OCI-LY3 (cell line): Measurements from ENCODE around the gene CACNA2D3.

Experiments used
- H2AFZ ChIP-seq: fragments of 200-600, 300-600 bp; shearing (Covaris generic); 2 replicates; pipeline ENCODE4 v1.6.0; 2014; ENCODE audit warnings: antibody characterized with exemption, low read depth, low read length
- H3K27ac ChIP-seq: fragments of 200-600, 300-600 bp; sonication (generic); 2 replicates; pipeline ENCODE4 v1.5.1; 2014; ENCODE audit warnings: mild to moderate bottlenecking, low read length, moderate library complexity, mixed read lengths
- H3K27me3 ChIP-seq: fragments of 200-600, 300-600 bp; sonication (generic); 2 replicates; pipeline ENCODE4 v1.6.1; 2014; ENCODE audit warnings: low read depth, low read length, mixed read lengths
- H3K36me3 ChIP-seq: fragments of 200-600, 300-600 bp; sonication (generic); replicated peaks from 2 replicates; pipeline ENCODE3; 2014; ENCODE audit warnings: low read depth, low read length, mixed read lengths
- H3K4me1 ChIP-seq: fragments of 300-600, 200-600 bp; sonication (generic); 2 replicates; pipeline ENCODE4 v1.6.1; 2014; ENCODE audit warnings: low read length, mixed read lengths
- H3K4me2 ChIP-seq: fragments of 200-600, 300-600 bp; sonication (generic); 2 replicates; pipeline ENCODE4 v1.6.1; 2014; ENCODE audit warnings: low read length, mixed read lengths
- H3K4me3 ChIP-seq: fragments of 300-600, 200-600 bp; sonication (generic); 2 replicates; pipeline ENCODE4 v1.5.1; 2014; ENCODE audit warnings: antibody characterized with exemption, mild to moderate bottlenecking, low read length, moderate library complexity
- H3K79me2 ChIP-seq: fragments of 300-600, 200-600 bp; shearing (Covaris generic); 2 replicates; pipeline ENCODE4 v1.6.1; 2014; ENCODE audit warnings: mild to moderate bottlenecking, low read length, mixed read lengths
- H3K9ac ChIP-seq: fragments of 300-600, 200-600 bp; shearing (Covaris generic); 2 replicates; pipeline ENCODE4 v1.6.0; 2014; ENCODE audit warnings: mild to moderate bottlenecking, low read length, moderate library complexity
- H3K9me3 ChIP-seq: fragments of 200-600, 300-600 bp; shearing (Covaris generic); 2 replicates; pipeline ENCODE4 v1.6.1; 2014; ENCODE audit warnings: low read length, mixed read lengths; ENCODE audit not compliant: insufficient read depth
- H4K20me1 ChIP-seq: fragments of 200-600, 300-600 bp; sonication (generic); 2 replicates; pipeline ENCODE4 v1.6.1; 2016; ENCODE audit warnings: low read length, mixed read lengths; ENCODE audit not compliant: insufficient read depth
- CTCF ChIP-seq: fragments of 200-600, 300-600 bp; sonication (generic); IDR thresholded peaks from 2 replicates; pipeline ENCODE4 v1.5.1; 2014; ENCODE audit warnings: antibody characterized with exemption, low read length, low read depth
- EZH2phosphoT487 ChIP-seq: fragments of 200-600 bp; shearing (Covaris generic); IDR thresholded peaks from 2 replicates; pipeline ENCODE4 v1.6.1; 2018; ENCODE audit warnings: antibody characterized with exemption, mixed run types, low read depth

The CACNA2D3 gene

GRCh38 chr3:54122324-54123002 is at the start of gene CACNA2D3:
Gene CACNA2D3, plus strand, starts transcription at chr3:54122552.
- Histone ChIP-seq H2AFZ (peak within 1 kb of the TSS; percentile 86), H3K4me3 (peak within 1 kb of the TSS; percentile 79), H4K20me1 (no peaks in the 10 kb centered on the region), H3K79me2 (no peaks in the 10 kb centered on the region), H3K4me2 (peak within 1 kb of the TSS; percentile 93), H3K36me3 (no peaks in the 10 kb centered on the region), H3K27ac (no peak within 1 kb of the TSS), H3K27me3 (peaks cover 67% of the 10 kb centered on the region), H3K9ac (peak within 1 kb of the TSS; percentile 46), H3K4me1 (peaks cover 6% of the 10 kb centered on the region; the same call in 1 of the 2 replicates), H3K9me3 (no peaks in the 10 kb centered on the region)
- TF ChIP-seq EZH2phosphoT487 (no peak), CTCF (no peak)

- H4K20me1 ChIP-seq: no peaks in the 10 kb centered on the region
- H3K4me1 ChIP-seq: peaks cover 9% of the 10 kb centered on the region
- H2AFZ ChIP-seq: no peak overlapping the region
- H3K9ac ChIP-seq: no peak overlapping the region
- H3K9me3 ChIP-seq: no peaks in the 10 kb centered on the region
- peaks cover 30% of the 10 kb centered on the region for H3K27me3 ChIP-seq
- no peak overlapping the region for H3K4me3 ChIP-seq
- no peak overlapping the region for H3K27ac ChIP-seq
- H3K79me2 ChIP-seq: no peaks in the 10 kb centered on the region
- TF ChIP-seq CTCF (no peak), EZH2phosphoT487 (no peak)
- no peak overlapping the region for H3K4me2 ChIP-seq
- H3K36me3 ChIP-seq: no peaks in the 10 kb centered on the region
Measured at GRCh38 chr3:54073386-54073785, 49.0 kb upstream of the CACNA2D3 start.

- H3K9ac ChIP-seq: no peak overlapping the region
Measured at GRCh38 chr3:54079314-54079713, 43.0 kb upstream of the CACNA2D3 start.

GRCh38 chr3:54079730-54080325 is 42.5 kb upstream of the CACNA2D3 start:
- H3K27me3 ChIP-seq: peaks cover 38% of the 10 kb centered on the region
- H3K79me2 ChIP-seq: no peaks in the 10 kb centered on the region
- no peak overlapping the region for H3K27ac ChIP-seq
- H4K20me1 ChIP-seq: no peaks in the 10 kb centered on the region
- H3K36me3 ChIP-seq: no peaks in the 10 kb centered on the region
- TF ChIP-seq EZH2phosphoT487 (no peak), CTCF (no peak)
- H3K4me1 ChIP-seq: no peaks in the 10 kb centered on the region
- H2AFZ ChIP-seq: no peak overlapping the region
- H3K9ac ChIP-seq: no peak overlapping the region
- H3K4me3 ChIP-seq: no peak overlapping the region
- H3K4me2 ChIP-seq: no peak overlapping the region
- H3K9me3 ChIP-seq: no peaks in the 10 kb centered on the region; the same call in 1 of the 2 replicates

More at GRCh38 chr3:54079314-54079713, 43.0 kb upstream of the CACNA2D3 start:
- H3K79me2 ChIP-seq: no peaks in the 10 kb centered on the region
- no peak overlapping the region for H3K4me2 ChIP-seq
- H3K27me3 ChIP-seq: peaks cover 35% of the 10 kb centered on the region
- no peaks in the 10 kb centered on the region for H4K20me1 ChIP-seq
- no peak overlapping the region for H3K27ac ChIP-seq
- no peaks in the 10 kb centered on the region for H3K36me3 ChIP-seq
- no peak for TF ChIP-seq CTCF
- H3K4me3 ChIP-seq: no peak overlapping the region
- no peak overlapping the region for H2AFZ ChIP-seq
- no peaks in the 10 kb centered on the region; the same call in 1 of the 2 replicates for H3K9me3 ChIP-seq
- no peaks in the 10 kb centered on the region for H3K4me1 ChIP-seq
